Uterus (tissue), 2 donors: ENCODE data around the gene C11orf21.

ENCODE experiments used
- POLR2A ChIP-seq, 2 donors: fragments of 450-650 bp; IDR thresholded peaks; one replicate each; pipeline ENCODE4 v1.6.1; 2016; ENCODE audit warnings: antibody characterized with exemption in 2 of 2, mild to moderate bottlenecking in 1 of 2, moderate library complexity in 1 of 2
- TF ChIP-seq, protein P1 (sequence below), 4 experiments: fragments of 200-600 bp in 2 of 4; fragments of 450-650 bp in 2 of 4; sonication (generic) in 2 of 4; IDR thresholded peaks; one replicate each; pipeline ENCODE4 v1.5.1; 2016 to 2019; ENCODE audit warnings: antibody characterized with exemption in 4 of 4, mild to moderate bottlenecking in 2 of 4, moderate library complexity in 1 of 4

DNA sequence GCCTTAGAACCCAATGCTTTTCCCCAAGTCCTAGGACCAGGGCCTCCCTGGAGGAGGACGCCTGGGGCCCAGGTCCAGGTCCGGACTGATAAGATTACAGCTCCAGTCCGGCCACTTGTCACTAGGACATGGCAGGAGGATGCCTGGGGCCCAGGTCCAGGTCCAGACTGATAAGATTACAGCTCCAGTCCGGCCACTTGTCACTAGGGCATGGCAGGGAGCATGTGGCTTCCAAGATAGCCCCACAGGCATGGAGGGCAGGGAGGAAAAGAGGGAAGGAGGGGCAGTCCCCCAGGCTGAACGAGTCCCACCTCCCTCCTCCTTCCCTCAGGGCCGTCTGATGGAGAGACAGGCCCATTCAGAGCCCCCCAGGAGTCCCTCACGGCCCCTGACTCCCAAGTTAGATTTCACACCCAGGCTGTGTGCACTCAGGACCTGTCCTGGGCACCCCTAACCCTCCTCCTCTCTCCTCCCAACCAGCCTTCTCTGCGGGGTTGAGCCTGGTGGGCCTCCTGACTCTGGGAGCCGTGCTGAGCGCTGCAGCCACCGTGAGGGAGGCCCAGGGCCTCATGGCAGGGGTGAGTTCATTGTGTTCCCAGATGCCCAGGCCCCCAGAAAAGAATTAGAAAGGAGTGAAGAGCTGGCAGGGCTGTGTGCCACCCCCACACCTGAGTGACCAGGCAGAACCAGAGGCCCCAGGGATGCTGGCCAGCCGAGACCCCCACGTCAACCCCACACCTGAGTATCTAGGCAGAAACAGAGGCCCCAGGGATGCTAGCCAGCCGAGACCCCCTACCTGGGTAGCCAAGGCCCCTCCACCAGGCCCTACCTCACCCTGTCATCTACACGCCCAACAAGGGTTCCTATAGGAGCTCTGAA is 2.1 kb upstream of the C11orf21 start:
- TF ChIP-seq, protein P1, sequence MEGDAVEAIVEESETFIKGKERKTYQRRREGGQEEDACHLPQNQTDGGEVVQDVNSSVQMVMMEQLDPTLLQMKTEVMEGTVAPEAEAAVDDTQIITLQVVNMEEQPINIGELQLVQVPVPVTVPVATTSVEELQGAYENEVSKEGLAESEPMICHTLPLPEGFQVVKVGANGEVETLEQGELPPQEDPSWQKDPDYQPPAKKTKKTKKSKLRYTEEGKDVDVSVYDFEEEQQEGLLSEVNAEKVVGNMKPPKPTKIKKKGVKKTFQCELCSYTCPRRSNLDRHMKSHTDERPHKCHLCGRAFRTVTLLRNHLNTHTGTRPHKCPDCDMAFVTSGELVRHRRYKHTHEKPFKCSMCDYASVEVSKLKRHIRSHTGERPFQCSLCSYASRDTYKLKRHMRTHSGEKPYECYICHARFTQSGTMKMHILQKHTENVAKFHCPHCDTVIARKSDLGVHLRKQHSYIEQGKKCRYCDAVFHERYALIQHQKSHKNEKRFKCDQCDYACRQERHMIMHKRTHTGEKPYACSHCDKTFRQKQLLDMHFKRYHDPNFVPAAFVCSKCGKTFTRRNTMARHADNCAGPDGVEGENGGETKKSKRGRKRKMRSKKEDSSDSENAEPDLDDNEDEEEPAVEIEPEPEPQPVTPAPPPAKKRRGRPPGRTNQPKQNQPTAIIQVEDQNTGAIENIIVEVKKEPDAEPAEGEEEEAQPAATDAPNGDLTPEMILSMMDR (IDR thresholded peaks at IDR 0.05), result no peak
- no peak for TF ChIP-seq POLR2A (IDR thresholded peaks at IDR 0.05)
